Articular chondrocyte of knee joint (primary cell): ENCODE measurements around the gene ITGA8. TPM values are rescaled to one million over a fixed set of nuclear protein-coding genes. Genes with fewer than 3 reads are reported as not detected.

Experiments
- total RNA-seq: library from RNA; depleted of rRNA; stranded (reverse); fragments of >200 nt; gene quantifications from 2 replicates; pipeline ENCODE4 v1.2.3, GENCODE V29; 2012

ITGA8 gene
- under 0.01 TPM in 1 of 2 replicates, not detected in the other for total RNA-seq

GRCh38 chr10:15719899-15720634 is at the start of gene ITGA8:
Gene ITGA8, minus strand, starts transcription at chr10:15719922. Its CDS starts 151 bp downstream, at chr10:15719771.

Other genes starting within 250 kb of the ITGA8 start
- gene MINDY3, start 140.6 kb upstream of the ITGA8 start, total RNA-seq: 37.1 and 41.2 TPM in 2 replicates